NT2/D1 (cell line): ENCODE results near the gene CFAP74.

ENCODE experiments used
- SUZ12 ChIP-seq: IDR thresholded peaks from 2 replicates; pipeline ENCODE4 v1.6.1; 2011; ENCODE audit not compliant: insufficient read length, insufficient read depth; ENCODE audit errors: extremely low read depth
- YY1 ChIP-seq: IDR thresholded peaks from 2 replicates; pipeline ENCODE4 v1.6.1; 2011; ENCODE audit not compliant: insufficient read length, insufficient read depth
- ZNF274 ChIP-seq: IDR thresholded peaks from 2 replicates; pipeline ENCODE4 v1.6.1; 2011; ENCODE audit warnings: mild to moderate bottlenecking, low read depth, low read length

- TF ChIP-seq ZNF274 (no peak), SUZ12 (no peak), YY1 (no peak)
These were observed 121.9 kb downstream of the CFAP74 start for GRCh38 chr1:1881727-1882126.
